ENCODE measurements around the gene PIWIL4.

PIWIL4 gene

GRCh38 chr11:94602430-94603372 lies 35.5 kb downstream of the PIWIL4 start:
- Histone ChIP-seq H3K4me1 (ENCODE audit: insufficient read depth, low read length, poor library complexity, severe bottlenecking) (no peaks in the 10 kb centered on the region), H3K9me2 (replicated peaks; ENCODE audit: low read depth, low read length) (no peaks in the 10 kb centered on the region), H3K4me2 (ENCODE audit: low read depth, low read length, poor library complexity, severe bottlenecking) (no peak overlapping the region), H3F3A (ENCODE audit: low read depth) (no peaks in the 10 kb centered on the region), H3K9me3 (ENCODE audit: insufficient read depth, low read depth, low read length) (no peaks in the 10 kb centered on the region), H3K36me3 (ENCODE audit: insufficient read depth, low read length) (no peaks in the 10 kb centered on the region), H3K79me2 (ENCODE audit: insufficient read depth, low read length) (no peaks in the 10 kb centered on the region), H4K20me1 (ENCODE audit: insufficient read depth, low read length, poor library complexity, severe bottlenecking) (no peaks in the 10 kb centered on the region), H3K4me3 (ENCODE audit: low read length, poor library complexity, severe bottlenecking) (no peak overlapping the region), H2AFZ (ENCODE audit: low read length) (no peak overlapping the region), H3K27me3 (ENCODE audit: insufficient read depth, low read length, poor library complexity, severe bottlenecking) (no peaks in the 10 kb centered on the region), H3K9ac (ENCODE audit: low read depth, low read length, poor library complexity, severe bottlenecking) (no peak overlapping the region)
- no peak for TF ChIP-seq EZH2phosphoT487 (IDR thresholded peaks at IDR 0.05; ENCODE audit: borderline replicate concordance)
- TF ChIP-seq, protein P1, sequence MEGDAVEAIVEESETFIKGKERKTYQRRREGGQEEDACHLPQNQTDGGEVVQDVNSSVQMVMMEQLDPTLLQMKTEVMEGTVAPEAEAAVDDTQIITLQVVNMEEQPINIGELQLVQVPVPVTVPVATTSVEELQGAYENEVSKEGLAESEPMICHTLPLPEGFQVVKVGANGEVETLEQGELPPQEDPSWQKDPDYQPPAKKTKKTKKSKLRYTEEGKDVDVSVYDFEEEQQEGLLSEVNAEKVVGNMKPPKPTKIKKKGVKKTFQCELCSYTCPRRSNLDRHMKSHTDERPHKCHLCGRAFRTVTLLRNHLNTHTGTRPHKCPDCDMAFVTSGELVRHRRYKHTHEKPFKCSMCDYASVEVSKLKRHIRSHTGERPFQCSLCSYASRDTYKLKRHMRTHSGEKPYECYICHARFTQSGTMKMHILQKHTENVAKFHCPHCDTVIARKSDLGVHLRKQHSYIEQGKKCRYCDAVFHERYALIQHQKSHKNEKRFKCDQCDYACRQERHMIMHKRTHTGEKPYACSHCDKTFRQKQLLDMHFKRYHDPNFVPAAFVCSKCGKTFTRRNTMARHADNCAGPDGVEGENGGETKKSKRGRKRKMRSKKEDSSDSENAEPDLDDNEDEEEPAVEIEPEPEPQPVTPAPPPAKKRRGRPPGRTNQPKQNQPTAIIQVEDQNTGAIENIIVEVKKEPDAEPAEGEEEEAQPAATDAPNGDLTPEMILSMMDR (conservative IDR thresholded peaks at IDR 0.05; ENCODE audit: low read length): peak; percentile 57

GRCh38 chr11:94603587-94603986 lies 36.4 kb downstream of the PIWIL4 start:
- Histone ChIP-seq H3K4me2 (ENCODE audit: low read depth, low read length, poor library complexity, severe bottlenecking) (no peak overlapping the region), H3K36me3 (ENCODE audit: insufficient read depth, low read length) (no peaks in the 10 kb centered on the region), H3K79me2 (ENCODE audit: insufficient read depth, low read length) (no peaks in the 10 kb centered on the region), H3K9me2 (replicated peaks; ENCODE audit: low read depth, low read length) (no peaks in the 10 kb centered on the region), H3K4me3 (ENCODE audit: low read length, poor library complexity, severe bottlenecking) (no peak overlapping the region), H3K27me3 (ENCODE audit: insufficient read depth, low read length, poor library complexity, severe bottlenecking) (no peaks in the 10 kb centered on the region), H4K20me1 (ENCODE audit: insufficient read depth, low read length, poor library complexity, severe bottlenecking) (no peaks in the 10 kb centered on the region), H3K9me3 (ENCODE audit: insufficient read depth, low read depth, low read length) (no peaks in the 10 kb centered on the region), H3F3A (ENCODE audit: low read depth) (no peaks in the 10 kb centered on the region), H3K4me1 (ENCODE audit: insufficient read depth, low read length, poor library complexity, severe bottlenecking) (no peaks in the 10 kb centered on the region), H3K9ac (ENCODE audit: low read depth, low read length, poor library complexity, severe bottlenecking) (no peak overlapping the region), H2AFZ (ENCODE audit: low read length) (no peak overlapping the region)
- TF ChIP-seq, protein P1 (conservative IDR thresholded peaks at IDR 0.05; ENCODE audit: low read length): no peak
- no peak for TF ChIP-seq EZH2phosphoT487 (IDR thresholded peaks at IDR 0.05; ENCODE audit: borderline replicate concordance)

- H3K9me3 ChIP-seq (ENCODE audit: insufficient read depth, low read depth, low read length): no peaks in the 10 kb centered on the region
- H2AFZ ChIP-seq (ENCODE audit: low read length): no peak overlapping the region
- H3K27me3 ChIP-seq (ENCODE audit: insufficient read depth, low read length, poor library complexity, severe bottlenecking): no peaks in the 10 kb centered on the region
- H3K79me2 ChIP-seq (ENCODE audit: insufficient read depth, low read length): no peaks in the 10 kb centered on the region
- H3F3A ChIP-seq (ENCODE audit: low read depth): no peaks in the 10 kb centered on the region
- H3K9me2 ChIP-seq (replicated peaks; ENCODE audit: low read depth, low read length): no peaks in the 10 kb centered on the region
- H3K9ac ChIP-seq (ENCODE audit: low read depth, low read length, poor library complexity, severe bottlenecking): no peak overlapping the region
- H3K4me1 ChIP-seq (ENCODE audit: insufficient read depth, low read length, poor library complexity, severe bottlenecking): no peaks in the 10 kb centered on the region
- H3K4me3 ChIP-seq (ENCODE audit: low read length, poor library complexity, severe bottlenecking): no peak overlapping the region
- no peak overlapping the region for H3K4me2 ChIP-seq (ENCODE audit: low read depth, low read length, poor library complexity, severe bottlenecking)
- no peak for TF ChIP-seq EZH2phosphoT487 (IDR thresholded peaks at IDR 0.05; ENCODE audit: borderline replicate concordance)
- TF ChIP-seq, protein P1 (conservative IDR thresholded peaks at IDR 0.05; ENCODE audit: low read length): no peak
- H3K36me3 ChIP-seq (ENCODE audit: insufficient read depth, low read length): no peaks in the 10 kb centered on the region
- H4K20me1 ChIP-seq (ENCODE audit: insufficient read depth, low read length, poor library complexity, severe bottlenecking): no peaks in the 10 kb centered on the region
Measured at GRCh38 chr11:94604482-94604881, 37.3 kb downstream of the PIWIL4 start.
